Activated CD8-positive, alpha-beta memory T cell treated with anti-CD3 and anti-CD28 coated beads, Interleukin-2, amount 10 ng/mL, durations not matched to agents 7 days and 5 days (primary cell): ENCODE results near the gene MAGEA12. TPM values are rescaled to one million over a fixed set of nuclear protein-coding genes. Genes with fewer than 3 reads are reported as not detected.
"Not testable (repeated sequence)": the region's sequence is repeated elsewhere in the genome, so short reads cannot be mapped to it uniquely, and the experiment has no call there.

Experiments
- ATAC-seq: fragments of 150-1000 bp; cut with Tn5 transposase; one replicate; pipeline ENCODE4 v1.10.0; 2021; ENCODE audit warnings: moderate library complexity
- CTCF ChIA-PET: fragments of 350-600 bp; sonication (Branson Sonifier 250); formaldehyde crosslinking; loops from one replicate; lab custom pipeline; 2021; ENCODE audit warnings: antibody characterized with exemption; lab: Charles Lee
- DNase-seq: peaks from one replicate; pipeline ENCODE4 v3.0.0-alpha.2; 2020
- H3K27ac Mint-ChIP-seq: one replicate; pipeline ENCODE4 v1.8.0; 2021; ENCODE audit warnings: mild to moderate bottlenecking, mixed read lengths
- H3K27me3 Mint-ChIP-seq: one replicate; pipeline ENCODE4 v1.8.0; 2021; ENCODE audit warnings: mixed read lengths
- H3K36me3 Mint-ChIP-seq: one replicate; pipeline ENCODE4 v1.8.0; 2021; ENCODE audit warnings: mild to moderate bottlenecking, mixed read lengths
- H3K4me1 Mint-ChIP-seq: one replicate; pipeline ENCODE4 v1.8.0; 2021; ENCODE audit warnings: mixed read lengths
- H3K4me3 Mint-ChIP-seq: one replicate; pipeline ENCODE4 v1.8.0; 2021; ENCODE audit warnings: mild to moderate bottlenecking, moderate library complexity, mixed read lengths
- H3K9me3 Mint-ChIP-seq: one replicate; pipeline ENCODE4 v1.8.0; 2022; ENCODE audit warnings: low read depth, mixed read lengths
- total RNA-seq, 2 experiments: library from RNA; stranded (reverse); gene quantifications; one replicate each; pipeline ENCODE4 v1.2.3, GENCODE V29; 2021

The MAGEA12 gene
- not detected for total RNA-seq

- Mint-ChIP-seq H3K9me3 (no peaks in the 10 kb centered on the region), H3K27ac (no peak within 1 kb of the TSS), H3K36me3 (no peaks in the 10 kb centered on the region), H3K27me3 (peaks cover 4% of the 10 kb centered on the region), H3K4me1 (no peaks in the 10 kb centered on the region), H3K4me3 (no peak within 1 kb of the TSS)
- ATAC-seq (no peak), DNase-seq (no peak)
- CTCF ChIA-PET, result no interaction called here
Observed at GRCh38 chrX:152733261-152733975, at the start of gene MAGEA12, which contains the start of gene CSAG1. MAGEA12 (plus strand) TSS chrX:152733757; CDS start chrX:152736162, 2,405 bp downstream. CSAG1 (minus strand) TSS chrX:152733721; CDS start chrX:152732460, 1,261 bp downstream.

- H3K4me1 Mint-ChIP-seq, H3K9me3 Mint-ChIP-seq, H3K4me3 Mint-ChIP-seq, H3K36me3 Mint-ChIP-seq, CTCF ChIA-PET, DNase-seq, H3K27me3 Mint-ChIP-seq, ATAC-seq, H3K27ac Mint-ChIP-seq: not testable (repeated sequence)
Observed at GRCh38 chrX:152697952-152698931, 35.3 kb upstream of the MAGEA12 start, which contains the start of gene MAGEA3. MAGEA3 (plus strand) TSS chrX:152698794; CDS start chrX:152700833, 2,039 bp downstream.

- H3K36me3 Mint-ChIP-seq, H3K27ac Mint-ChIP-seq, DNase-seq, CTCF ChIA-PET, ATAC-seq, H3K9me3 Mint-ChIP-seq, H3K4me1 Mint-ChIP-seq, H3K27me3 Mint-ChIP-seq, H3K4me3 Mint-ChIP-seq: not testable (repeated sequence)
Observed at GRCh38 chrX:152700390-152700789, 33.2 kb upstream of the MAGEA12 start.

GRCh38 chrX:152706500-152706899 lies 27.1 kb upstream of the MAGEA12 start:
- H3K4me1 Mint-ChIP-seq, ATAC-seq, CTCF ChIA-PET, DNase-seq, H3K36me3 Mint-ChIP-seq, H3K27me3 Mint-ChIP-seq, H3K9me3 Mint-ChIP-seq, H3K27ac Mint-ChIP-seq, H3K4me3 Mint-ChIP-seq: not testable (repeated sequence)

GRCh38 chrX:152709173-152709572 lies 24.4 kb upstream of the MAGEA12 start, which contains the start of gene CSAG2:
CSAG2 (minus strand) TSS chrX:152709273; CDS start chrX:152709112, 161 bp downstream.
- ATAC-seq, H3K36me3 Mint-ChIP-seq, CTCF ChIA-PET, H3K4me1 Mint-ChIP-seq, H3K27ac Mint-ChIP-seq, DNase-seq, H3K4me3 Mint-ChIP-seq, H3K27me3 Mint-ChIP-seq, H3K9me3 Mint-ChIP-seq: not testable (repeated sequence)

GRCh38 chrX:152713195-152713594 lies 20.4 kb upstream of the MAGEA12 start:
- H3K27me3 Mint-ChIP-seq, H3K27ac Mint-ChIP-seq, H3K4me3 Mint-ChIP-seq, H3K36me3 Mint-ChIP-seq, CTCF ChIA-PET, ATAC-seq, H3K9me3 Mint-ChIP-seq, H3K4me1 Mint-ChIP-seq, DNase-seq: not testable (repeated sequence)

- DNase-seq, CTCF ChIA-PET, H3K9me3 Mint-ChIP-seq, H3K27ac Mint-ChIP-seq, H3K4me1 Mint-ChIP-seq, H3K27me3 Mint-ChIP-seq, H3K4me3 Mint-ChIP-seq, H3K36me3 Mint-ChIP-seq, ATAC-seq: not testable (repeated sequence)
Observed at GRCh38 chrX:152713815-152714787, 19.5 kb upstream of the MAGEA12 start, which contains the start of gene MAGEA2B. MAGEA2B (plus strand) TSS chrX:152714628; CDS start chrX:152717107, 2,479 bp downstream.

GRCh38 chrX:152725409-152725808 lies 8.1 kb upstream of the MAGEA12 start:
- Mint-ChIP-seq H3K4me1 (no peaks in the 10 kb centered on the region), H3K27me3 (peaks cover 4% of the 10 kb centered on the region), H3K9me3 (no peaks in the 10 kb centered on the region), H3K36me3 (no peaks in the 10 kb centered on the region), H3K27ac (no peak overlapping the region), H3K4me3 (no peak overlapping the region)
- DNase-seq, result no peak
- CTCF ChIA-PET, result no interaction called here
- ATAC-seq, result no peak

GRCh38 chrX:152734143-152734858 lies 744 bp downstream of the MAGEA12 start:
- ATAC-seq, DNase-seq, H3K9me3 Mint-ChIP-seq, H3K27ac Mint-ChIP-seq, CTCF ChIA-PET, H3K27me3 Mint-ChIP-seq, H3K4me3 Mint-ChIP-seq, H3K4me1 Mint-ChIP-seq, H3K36me3 Mint-ChIP-seq: not testable (repeated sequence)

- ATAC-seq (no peak), DNase-seq (no peak)
- H3K9me3 Mint-ChIP-seq, result no peaks in the 10 kb centered on the region
- H3K4me1 Mint-ChIP-seq, result no peaks in the 10 kb centered on the region
- no peak overlapping the region for H3K27ac Mint-ChIP-seq
- no peak overlapping the region for H3K4me3 Mint-ChIP-seq
- H3K36me3 Mint-ChIP-seq, result no peaks in the 10 kb centered on the region
- CTCF ChIA-PET, result no interaction called here
- H3K27me3 Mint-ChIP-seq, result no peaks in the 10 kb centered on the region
Observed at GRCh38 chrX:152735101-152735500, 1.5 kb downstream of the MAGEA12 start.

GRCh38 chrX:152735860-152736511 lies 2.4 kb downstream of the MAGEA12 start:
- Mint-ChIP-seq H3K36me3 (no peaks in the 10 kb centered on the region), H3K4me1 (no peaks in the 10 kb centered on the region), H3K27ac (no peak overlapping the region), H3K9me3 (no peaks in the 10 kb centered on the region), H3K4me3 (no peak overlapping the region), H3K27me3 (no peaks in the 10 kb centered on the region)
- CTCF ChIA-PET, result no interaction called here
- DNase-seq (no peak), ATAC-seq (no peak)

- ATAC-seq, CTCF ChIA-PET, H3K9me3 Mint-ChIP-seq, H3K27ac Mint-ChIP-seq, H3K27me3 Mint-ChIP-seq, H3K36me3 Mint-ChIP-seq, DNase-seq, H3K4me3 Mint-ChIP-seq, H3K4me1 Mint-ChIP-seq: not testable (repeated sequence)
Observed at GRCh38 chrX:152736528-152736927, 3.0 kb downstream of the MAGEA12 start.
